ENCODE results near the gene C14orf93.

DNA sequence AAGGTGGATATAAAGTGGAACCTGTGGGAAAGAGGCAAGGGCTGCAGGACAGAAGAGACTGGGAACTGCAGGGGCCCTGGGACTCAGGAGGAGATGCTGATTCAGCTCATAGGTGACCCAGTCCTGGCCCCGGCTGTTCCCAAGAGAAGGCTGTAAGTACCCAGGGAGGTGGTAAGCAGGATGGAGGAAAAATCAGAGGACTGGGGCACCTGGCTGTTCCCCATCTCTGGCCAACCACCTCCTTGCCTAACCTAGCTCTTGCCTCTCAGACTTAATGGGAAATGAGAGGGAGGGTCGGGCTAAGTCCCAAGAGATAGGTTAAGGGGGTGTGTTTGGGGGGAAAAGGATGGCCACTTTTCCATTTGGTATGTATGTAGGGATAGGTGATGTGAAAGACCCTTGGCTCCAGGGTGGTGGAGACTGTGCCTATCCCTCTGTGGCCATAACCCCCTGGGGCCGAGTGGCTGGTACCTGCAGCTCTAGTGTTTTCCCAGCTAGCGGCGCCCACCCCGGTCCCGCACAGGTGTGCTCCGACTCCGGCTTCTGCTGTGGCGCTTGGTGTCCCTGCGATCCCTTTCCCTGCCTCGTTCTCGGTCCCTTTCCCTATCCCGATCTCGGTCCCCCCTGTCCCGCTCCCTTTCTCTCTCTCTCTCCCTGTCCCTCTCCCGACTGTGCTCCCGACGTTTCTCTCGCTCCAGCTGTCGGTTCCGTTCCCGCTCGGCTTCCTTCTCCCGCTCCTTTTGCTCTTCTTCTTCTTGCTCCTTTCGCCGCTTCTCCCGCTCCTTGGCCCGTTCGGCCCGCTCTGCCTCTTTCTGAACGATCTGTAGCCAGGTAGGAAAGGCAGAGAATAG lies 48.9 kb upstream of the C14orf93 start:
- TF ChIP-seq EZH2 (IDR thresholded peaks at IDR 0.05; ENCODE audit: borderline replicate concordance, low read length) (no peak), CTCF (IDR thresholded peaks at IDR 0.05; ENCODE audit: low read length) (no peak)
